ENCODE results near the gene TP53I13. TPM values are rescaled to one million over a fixed set of nuclear protein-coding genes. Genes with fewer than 3 reads are reported as not detected.

TP53I13 gene
- total RNA-seq, 6 experiments from 2014 or later, result 31.3 to 36.6 (median 35.3) TPM

DNA sequence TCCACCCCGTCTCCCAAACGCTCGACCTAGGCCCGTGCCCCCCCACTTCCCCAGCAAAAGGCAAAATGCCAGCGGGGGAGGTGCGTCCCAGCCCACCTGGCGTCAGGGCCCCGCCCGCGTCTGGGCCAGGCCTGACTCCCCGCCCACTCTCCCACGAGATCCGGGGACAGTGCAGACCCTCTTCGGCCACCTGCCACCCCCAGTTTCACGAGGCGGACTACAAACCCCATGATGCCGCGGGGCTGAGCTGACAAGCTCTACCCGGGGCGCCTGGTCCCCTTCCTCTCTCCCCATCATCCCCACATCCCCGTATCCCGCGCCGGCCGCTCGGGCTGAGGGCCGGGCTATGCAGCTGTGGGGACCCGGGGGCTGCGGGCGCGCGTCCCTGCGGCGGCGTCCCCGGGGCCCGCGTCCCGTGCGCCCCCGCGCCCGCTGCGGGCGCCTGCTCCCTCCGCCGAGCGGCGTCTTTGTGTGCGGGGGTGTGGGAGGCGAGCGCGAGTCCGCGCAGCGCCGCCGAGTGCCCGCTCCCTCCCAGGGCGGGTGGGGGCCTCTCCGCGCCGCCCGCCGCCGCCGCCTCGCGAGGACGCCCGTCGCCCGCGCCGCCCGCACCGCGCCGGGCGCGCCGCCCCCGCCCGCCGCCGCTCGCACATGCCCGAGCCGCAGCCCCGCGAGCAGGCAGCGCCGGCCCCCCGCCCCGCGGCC, 24.5 kb downstream of the TP53I13 start, which contains the start of gene ANKRD13B:
ANKRD13B (plus strand) TSS at position 283 of the 702 bp plus-strand sequence. CDS start 490 bp downstream, outside the sequence.
- Mint-ChIP-seq H3K4me1 (ENCODE audit: low read depth) (peaks cover 43% of the 10 kb centered on the region), H3K4me3 (peak within 1 kb of the TSS; percentile 80), H3K36me3 (ENCODE audit: low read depth) (no peaks in the 10 kb centered on the region), H3K27ac (no peak within 1 kb of the TSS), H3K27me3 (ENCODE audit: insufficient read depth) (peaks cover 6% of the 10 kb centered on the region; the same call in 1 of the 2 replicates), H3K9me3 (no peaks in the 10 kb centered on the region)
- DNase-seq, result no peak
- TF ChIP-seq, protein P1, sequence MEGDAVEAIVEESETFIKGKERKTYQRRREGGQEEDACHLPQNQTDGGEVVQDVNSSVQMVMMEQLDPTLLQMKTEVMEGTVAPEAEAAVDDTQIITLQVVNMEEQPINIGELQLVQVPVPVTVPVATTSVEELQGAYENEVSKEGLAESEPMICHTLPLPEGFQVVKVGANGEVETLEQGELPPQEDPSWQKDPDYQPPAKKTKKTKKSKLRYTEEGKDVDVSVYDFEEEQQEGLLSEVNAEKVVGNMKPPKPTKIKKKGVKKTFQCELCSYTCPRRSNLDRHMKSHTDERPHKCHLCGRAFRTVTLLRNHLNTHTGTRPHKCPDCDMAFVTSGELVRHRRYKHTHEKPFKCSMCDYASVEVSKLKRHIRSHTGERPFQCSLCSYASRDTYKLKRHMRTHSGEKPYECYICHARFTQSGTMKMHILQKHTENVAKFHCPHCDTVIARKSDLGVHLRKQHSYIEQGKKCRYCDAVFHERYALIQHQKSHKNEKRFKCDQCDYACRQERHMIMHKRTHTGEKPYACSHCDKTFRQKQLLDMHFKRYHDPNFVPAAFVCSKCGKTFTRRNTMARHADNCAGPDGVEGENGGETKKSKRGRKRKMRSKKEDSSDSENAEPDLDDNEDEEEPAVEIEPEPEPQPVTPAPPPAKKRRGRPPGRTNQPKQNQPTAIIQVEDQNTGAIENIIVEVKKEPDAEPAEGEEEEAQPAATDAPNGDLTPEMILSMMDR (IDR thresholded peaks at IDR 0.05), result no peak

DNA sequence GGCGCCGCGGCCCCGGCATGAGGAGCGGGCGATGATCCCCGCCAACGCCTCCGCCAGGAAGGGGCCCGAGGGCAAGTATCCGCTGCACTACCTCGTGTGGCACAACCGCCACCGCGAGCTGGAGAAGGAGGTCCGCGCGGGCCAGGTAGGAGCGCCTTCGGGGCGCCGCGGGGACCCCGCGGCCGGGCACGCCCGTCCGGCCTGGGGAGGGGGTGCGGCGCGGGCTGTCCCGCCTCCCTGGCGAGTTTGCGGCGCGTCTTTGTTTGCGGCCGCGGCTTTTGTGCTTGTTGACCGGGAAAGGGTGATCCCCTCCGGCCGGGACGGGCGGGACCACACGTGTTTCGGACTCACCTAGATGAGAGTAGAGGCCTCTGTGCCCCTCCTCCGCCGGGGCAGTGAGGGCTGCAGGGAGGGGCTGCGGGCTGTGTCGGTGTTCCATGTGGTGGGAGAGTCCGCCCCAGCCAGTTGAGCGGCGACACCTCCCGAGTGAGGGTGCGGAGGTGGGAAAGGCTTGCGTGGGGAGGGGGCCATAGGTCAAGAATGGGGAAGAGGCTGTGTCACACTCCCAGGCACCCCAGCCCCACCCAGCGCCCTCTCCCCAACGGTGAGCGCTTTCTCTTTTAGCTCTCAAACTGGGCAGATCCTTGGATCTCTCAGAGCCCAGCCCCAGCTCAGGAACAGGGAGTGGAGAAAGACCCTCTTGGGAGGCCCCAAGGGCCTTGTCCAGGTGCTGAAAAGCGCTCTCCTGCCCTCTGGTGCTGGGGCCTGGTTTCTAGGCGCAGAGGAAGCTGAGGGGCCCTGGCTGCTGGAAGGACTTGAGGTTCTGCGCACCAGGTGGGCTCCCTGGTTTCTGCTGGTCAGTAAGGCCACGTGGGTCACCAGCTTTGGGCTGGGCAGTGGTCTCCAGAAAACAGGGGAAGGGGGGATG, 25.4 kb downstream of the TP53I13 start:
- H3K4me1 Mint-ChIP-seq (ENCODE audit: low read depth), result peaks cover 39% of the 10 kb centered on the region
- peak overlapping the region; percentile 57 for H3K4me3 Mint-ChIP-seq
- no peak for DNase-seq
- TF ChIP-seq, protein P1 (IDR thresholded peaks at IDR 0.05), result peak; percentile 27
- H3K27me3 Mint-ChIP-seq (ENCODE audit: insufficient read depth), result peaks cover 6% of the 10 kb centered on the region; the same call in 1 of the 2 replicates
- no peak overlapping the region for H3K27ac Mint-ChIP-seq
- H3K36me3 Mint-ChIP-seq (ENCODE audit: low read depth), result no peaks in the 10 kb centered on the region
- H3K9me3 Mint-ChIP-seq, result no peaks in the 10 kb centered on the region

DNA sequence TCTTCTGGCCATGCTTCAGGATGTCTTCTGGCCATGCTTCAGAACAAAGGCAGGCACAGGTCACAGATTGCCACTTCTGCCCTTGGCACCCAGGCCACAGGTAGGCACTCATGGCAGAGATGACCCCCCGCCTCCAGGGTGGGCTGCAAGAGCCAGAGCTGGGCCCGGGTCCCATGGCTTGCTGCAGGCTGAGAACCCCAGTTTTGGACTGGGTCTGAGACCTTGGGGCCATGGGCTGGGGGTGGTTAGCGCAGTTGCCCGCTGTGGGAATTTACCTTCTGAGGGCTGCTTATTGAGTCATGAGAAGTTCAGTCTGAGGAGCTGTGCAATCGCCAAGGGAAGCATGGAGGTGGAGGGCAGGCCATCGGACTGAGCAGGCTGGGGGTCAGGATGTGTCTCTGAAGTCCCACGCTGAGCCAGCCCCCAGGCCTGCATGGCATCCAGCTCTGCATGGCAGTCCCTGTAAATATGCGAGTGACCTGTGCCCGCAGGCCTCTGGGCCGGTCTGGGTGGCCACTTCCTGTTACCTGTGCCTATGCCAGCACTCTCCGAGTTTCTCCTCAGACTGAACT, 26.1 kb downstream of the TP53I13 start:
- Mint-ChIP-seq H3K27me3 (ENCODE audit: insufficient read depth) (peaks cover 7% of the 10 kb centered on the region; the same call in 1 of the 2 replicates), H3K4me1 (ENCODE audit: low read depth) (peaks cover 39% of the 10 kb centered on the region), H3K9me3 (no peaks in the 10 kb centered on the region), H3K27ac (no peak overlapping the region), H3K36me3 (ENCODE audit: low read depth) (no peaks in the 10 kb centered on the region), H3K4me3 (peak overlapping the region; percentile 57)
- TF ChIP-seq, protein P1 (IDR thresholded peaks at IDR 0.05), result no peak
- DNase-seq, result no peak

DNA sequence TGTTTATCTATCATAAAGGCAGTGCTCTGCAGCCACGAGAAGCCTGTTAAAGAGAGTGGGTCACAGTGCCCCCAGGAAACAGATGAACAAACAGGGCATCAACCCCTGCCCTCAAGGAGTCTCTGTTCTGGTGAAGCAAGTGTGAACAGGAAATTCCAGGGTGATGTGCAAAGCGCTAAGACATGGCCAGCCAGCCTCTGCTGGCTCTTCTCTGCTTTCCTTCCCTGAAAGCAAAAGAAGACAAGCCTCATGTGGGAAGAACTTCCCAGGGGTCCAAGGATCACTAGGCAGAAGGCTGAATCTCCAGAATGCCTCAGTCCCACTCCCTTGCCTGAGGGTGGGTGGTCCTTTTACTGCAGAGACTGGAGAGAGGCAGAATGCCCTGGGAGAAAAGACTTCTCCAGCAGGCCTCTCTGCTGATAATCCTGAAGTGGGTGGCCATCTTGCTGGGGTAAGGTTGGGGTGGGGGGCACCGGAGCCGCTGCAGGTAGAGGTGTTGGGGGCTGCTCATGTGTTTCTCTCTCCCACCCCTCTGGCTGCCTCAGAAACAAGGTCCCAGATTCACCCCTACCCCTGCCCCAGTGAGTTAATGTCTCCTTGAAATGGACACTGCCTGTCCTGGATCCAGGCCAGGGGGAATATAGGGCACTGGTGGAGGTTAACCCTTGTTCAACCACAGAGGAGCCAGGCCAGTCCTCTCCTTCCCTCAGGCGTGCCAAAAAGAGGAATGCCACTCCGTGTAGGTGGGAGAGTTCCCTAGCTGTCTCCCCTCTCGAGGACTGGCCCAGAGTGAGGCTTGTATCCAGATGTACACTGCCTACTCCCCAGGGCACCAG, 26.8 kb downstream of the TP53I13 start:
- H3K36me3 Mint-ChIP-seq (ENCODE audit: low read depth), result no peaks in the 10 kb centered on the region
- H3K27me3 Mint-ChIP-seq (ENCODE audit: insufficient read depth), result peaks cover 7% of the 10 kb centered on the region; the same call in 1 of the 2 replicates
- H3K4me3 Mint-ChIP-seq, result no peak overlapping the region; the same call in 1 of the 2 replicates
- no peak overlapping the region for H3K27ac Mint-ChIP-seq
- DNase-seq, result no peak
- TF ChIP-seq, protein P1 (IDR thresholded peaks at IDR 0.05), result no peak
- H3K9me3 Mint-ChIP-seq, result no peaks in the 10 kb centered on the region
- H3K4me1 Mint-ChIP-seq (ENCODE audit: low read depth), result peaks cover 32% of the 10 kb centered on the region
